GM11168 (cell line): Measurements from ENCODE around the gene FOSB.
"Not testable (repeated sequence)": the region's sequence is repeated elsewhere in the genome, so short reads cannot be mapped to it uniquely, and the experiment has no call there.

Experiments
- in situ Hi-C: fragments of 300-500 bp; cut with MboI; formaldehyde crosslinking; loops from one replicate; pipeline ENCODE4 v1.12.0; 2022; ENCODE audit warnings: low sequenced_read_pairs; ENCODE audit not compliant: unreplicated experiment

The FOSB gene

DNA sequence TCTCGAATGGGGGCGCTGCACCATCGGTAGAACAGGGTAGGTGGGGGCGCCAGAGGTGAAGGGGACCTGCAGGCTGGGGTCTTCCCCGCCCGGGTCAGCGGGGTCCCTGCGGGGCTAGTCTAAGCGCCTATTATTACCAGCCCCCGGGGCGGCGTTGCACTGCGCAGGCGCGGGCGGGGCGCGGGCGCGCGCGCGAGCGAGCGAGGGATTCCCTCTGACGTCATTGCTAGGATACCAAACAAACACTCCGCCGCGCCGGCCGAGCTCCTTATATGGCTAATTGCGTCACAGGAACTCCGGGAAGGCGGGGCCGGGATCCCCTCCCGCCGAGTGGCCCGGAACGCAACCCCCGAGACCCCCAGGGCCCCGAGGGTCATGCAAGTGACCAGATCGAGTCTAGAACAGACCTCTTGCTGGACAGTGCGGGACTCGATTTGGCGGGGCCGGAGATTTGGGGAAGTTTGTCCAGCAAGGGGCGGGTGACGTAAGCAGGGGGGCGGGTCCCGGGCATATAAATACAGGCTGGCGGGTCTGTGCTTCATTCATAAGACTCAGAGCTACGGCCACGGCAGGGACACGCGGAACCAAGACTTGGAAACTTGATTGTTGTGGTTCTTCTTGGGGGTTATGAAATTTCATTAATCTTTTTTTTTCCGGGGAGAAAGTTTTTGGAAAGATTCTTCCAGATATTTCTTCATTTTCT, at the start of gene FOSB:
Gene FOSB (plus strand): TSS at position 541 of the 703 bp plus-strand sequence. CDS start 591 bp downstream, outside the sequence.
- in situ Hi-C loops: no loop called here

DNA sequence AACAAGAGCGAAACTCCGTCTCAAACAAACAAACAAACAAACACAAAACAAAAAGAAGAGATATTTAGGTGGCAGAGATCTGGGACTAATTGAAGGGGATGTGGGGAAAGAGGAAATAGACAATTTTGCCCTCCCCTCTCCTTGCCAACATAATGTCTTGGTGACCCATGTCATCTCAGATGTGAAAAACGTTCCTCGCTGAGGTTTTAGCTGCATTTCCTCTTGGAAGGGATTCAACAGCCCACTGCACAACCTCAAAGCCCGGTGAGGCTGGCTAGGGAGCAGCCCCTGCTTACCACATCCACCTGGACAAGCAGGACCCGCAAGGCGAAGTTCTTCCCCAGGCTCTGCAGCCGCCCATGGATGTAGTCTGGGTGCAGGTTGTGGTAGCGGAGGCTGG, 49.0 kb upstream of the FOSB start:
- in situ Hi-C loops: no loop called here

DNA sequence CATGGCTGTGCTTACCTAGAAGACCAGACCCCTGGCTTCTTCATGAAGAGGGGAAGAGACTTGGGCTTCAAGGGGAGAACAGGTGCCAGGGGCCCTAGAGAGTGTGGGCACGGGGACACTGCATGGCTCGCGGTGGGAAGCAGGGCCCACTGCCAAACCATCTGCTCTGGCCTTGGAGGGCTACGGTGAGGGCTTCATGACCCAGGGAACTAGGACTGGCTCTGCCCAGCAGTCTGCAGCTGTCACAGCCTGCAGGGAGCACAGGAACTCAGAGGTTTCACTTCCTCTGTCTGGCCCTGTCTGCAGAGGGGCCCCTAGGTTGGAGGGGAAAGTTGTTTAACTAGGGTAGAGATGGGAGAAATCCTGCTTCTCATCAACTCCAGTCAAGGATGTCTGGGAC, 48.4 kb upstream of the FOSB start:
- in situ Hi-C loops: no loop called here

DNA sequence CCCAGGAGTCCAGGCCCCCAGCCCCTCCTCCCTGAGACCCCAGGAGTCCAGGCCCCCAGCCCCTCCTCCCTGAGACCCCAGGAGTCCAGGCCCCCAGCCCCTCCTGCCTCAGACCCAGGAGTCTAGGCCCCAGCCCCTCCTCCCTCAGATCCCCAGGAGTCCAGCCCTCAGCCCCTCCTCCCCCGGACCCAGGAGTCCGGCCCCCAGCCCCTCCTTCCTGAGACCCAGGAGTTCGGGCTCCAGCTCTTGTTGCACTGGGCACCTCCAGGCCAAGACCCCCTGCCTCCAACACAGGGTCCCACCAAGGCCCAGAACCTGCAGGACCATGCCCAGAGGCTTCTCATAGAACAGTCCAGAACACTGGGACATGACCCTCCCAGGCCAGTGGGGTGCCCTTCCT, 47.9 kb upstream of the FOSB start:
- in situ Hi-C loops: no loop called here

DNA sequence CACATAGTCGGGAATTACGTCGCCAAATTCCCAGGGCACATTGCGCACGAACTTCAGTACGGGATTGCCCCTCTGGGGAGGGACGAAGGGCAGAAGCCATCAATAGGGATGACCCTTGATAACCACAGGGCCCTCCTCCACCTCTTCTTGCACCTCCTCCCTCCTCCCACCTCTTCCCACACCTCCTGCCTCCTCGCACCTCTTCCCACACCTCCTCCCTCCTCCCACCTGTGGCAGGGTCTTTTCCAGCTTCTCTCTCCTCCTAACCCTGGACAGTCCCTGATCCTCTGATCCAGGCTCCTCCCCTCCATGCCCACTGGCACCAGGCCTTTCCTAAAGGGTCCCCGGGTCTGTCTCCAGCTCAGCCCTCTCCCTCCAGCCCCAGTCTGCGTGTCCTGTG, 47.4 kb upstream of the FOSB start:
- in situ Hi-C loops: no loop called here

DNA sequence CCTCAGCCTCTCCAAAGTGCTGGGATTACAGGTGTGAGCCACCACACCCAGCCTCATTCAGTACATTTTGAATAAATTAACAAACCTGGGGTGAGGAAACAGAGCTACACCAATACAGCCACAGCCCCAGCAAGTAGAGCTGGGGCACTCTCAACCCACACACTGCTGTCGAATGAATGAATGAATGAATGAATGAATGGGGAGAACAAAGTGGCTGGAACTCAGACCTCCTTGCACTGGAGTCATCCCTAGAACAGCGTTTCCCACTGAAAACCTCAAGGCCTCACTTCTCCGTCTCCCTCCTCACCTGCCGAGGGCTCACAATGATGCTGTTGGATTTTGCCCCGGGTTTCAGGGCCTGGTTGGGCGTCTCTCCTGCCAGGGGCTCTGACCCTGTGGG, 46.9 kb upstream of the FOSB start:
- in situ Hi-C loops: no loop called here

DNA sequence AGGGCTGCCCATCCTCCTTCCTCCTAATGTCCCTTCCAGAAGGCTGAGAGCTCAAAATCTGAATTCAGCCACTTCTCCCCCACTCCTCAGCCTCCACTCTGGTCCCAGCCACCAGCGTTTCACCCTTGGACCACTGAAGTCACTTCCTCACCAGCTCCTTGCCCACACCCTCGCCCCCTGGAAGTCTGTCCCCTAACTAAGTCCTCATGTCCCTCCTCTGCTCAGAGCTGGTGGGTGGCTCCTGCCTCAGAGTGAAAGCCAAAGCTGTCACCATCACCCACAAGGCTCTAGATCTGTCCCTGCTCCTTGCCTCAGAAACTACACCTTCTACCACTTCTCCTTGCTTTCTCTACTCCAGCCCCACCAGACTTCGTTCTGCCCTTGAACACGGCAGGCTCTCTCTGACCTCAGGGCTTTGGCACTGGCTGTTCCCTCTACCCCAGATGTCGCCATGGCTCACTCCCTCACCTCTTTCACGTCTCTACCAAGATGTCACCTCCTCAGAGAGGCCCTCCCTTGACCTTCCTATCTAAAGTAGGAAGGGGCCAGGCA, 45.8 kb upstream of the FOSB start:
- in situ Hi-C loops: no loop called here

DNA sequence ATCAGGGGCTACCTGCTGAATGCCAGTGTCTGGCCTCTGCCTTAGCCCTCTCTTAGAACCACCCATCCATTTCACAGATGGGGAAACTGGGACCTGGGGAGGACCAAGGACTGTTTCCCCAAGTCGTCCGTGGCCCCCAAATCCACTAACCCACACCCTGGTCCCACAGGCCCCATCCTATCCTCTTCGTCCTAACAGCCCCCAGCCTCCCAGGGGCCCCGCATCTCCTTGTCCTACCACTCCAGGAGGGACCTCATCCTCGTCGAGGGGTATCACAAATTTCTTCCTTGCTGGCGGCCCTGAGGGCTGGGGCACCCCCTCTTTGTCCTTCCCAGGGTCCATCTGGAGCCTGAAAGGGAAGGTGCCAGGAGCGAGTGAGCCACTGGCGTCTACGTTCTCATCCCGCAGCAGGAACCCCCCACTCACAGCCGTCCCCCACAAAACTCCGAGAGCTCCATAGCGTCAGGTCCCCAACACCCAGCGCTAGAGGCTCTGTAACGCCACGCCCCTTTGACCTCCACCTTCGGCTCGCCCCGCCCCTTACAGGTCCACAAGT, 44.7 kb upstream of the FOSB start:
- in situ Hi-C loops: no loop called here

DNA sequence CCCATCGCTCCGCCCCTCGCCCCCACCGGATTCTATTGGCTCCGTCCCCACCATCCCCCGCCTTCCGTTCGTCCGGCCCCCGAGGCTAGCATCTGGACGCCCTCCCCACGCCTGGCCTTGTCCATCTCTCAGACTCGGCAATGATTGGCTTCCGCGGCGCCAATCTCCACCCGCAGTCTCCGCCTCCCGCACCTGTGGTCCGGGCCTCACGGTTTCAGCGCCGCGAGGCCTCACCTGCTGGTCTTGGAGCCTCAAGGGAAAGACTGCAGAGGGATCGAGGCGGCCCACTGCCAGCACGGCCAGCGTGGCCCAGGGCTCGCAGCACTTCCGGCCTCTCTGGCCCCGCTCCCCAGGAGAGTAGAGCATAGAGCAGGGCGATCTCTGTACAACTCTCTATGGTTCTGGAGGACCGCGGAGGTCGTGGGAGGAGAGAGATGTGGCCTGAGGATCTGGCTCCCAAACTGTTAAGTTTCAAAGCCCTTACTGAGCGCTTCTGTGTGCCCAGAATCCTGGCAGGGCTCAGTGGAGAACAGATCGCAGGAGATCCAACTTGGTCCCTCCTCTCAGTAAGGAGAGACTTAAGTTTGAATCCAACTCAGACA, 44.1 kb upstream of the FOSB start, which contains the start of gene ERCC1:
Gene ERCC1 (minus strand): TSS at position 329 of the 602 bp plus-strand sequence. CDS start 543 bp downstream, outside the sequence.
- in situ Hi-C loops: no loop called here

DNA sequence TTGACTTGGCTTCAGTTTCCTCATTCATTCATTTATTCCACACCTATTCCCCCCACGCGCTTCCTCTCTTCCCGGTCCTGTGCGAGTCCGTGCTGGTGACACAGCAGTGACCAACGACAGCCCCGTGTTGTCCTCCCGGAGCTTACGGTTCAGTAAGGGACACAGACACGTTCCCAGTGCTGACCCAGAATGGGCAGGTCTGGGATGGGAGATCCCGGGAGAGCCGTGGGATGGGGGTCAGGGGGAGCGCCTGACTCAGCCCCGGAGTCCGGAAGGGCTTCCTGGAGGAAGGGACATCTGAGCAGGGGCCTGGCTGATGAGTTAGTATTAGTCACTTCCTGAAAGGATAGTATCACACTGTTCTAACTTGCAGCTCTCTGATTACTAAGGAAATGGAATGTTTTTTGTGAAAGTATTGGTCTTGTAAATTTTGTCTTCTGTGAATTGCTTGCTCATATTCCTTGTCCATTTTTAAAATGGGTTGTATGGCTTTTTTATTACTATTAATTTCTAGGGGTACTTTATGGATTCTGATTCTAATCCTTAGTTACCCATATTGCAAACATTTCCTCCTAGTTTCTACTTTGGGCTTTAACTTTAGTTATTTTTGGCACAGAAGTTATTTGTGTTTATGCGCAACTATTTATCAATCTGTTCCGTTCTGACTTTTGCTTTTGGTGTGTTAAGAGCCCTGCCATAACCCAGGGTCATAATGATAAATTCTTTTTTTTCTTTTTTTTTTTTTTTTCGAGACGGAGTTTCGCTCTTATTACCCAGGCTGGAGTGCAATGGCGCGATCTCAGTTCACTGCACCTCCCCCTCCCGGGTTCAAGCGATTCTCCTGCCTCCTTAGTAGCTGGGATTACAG, 43.4 kb upstream of the FOSB start:
- in situ Hi-C loops: no loop called here

DNA sequence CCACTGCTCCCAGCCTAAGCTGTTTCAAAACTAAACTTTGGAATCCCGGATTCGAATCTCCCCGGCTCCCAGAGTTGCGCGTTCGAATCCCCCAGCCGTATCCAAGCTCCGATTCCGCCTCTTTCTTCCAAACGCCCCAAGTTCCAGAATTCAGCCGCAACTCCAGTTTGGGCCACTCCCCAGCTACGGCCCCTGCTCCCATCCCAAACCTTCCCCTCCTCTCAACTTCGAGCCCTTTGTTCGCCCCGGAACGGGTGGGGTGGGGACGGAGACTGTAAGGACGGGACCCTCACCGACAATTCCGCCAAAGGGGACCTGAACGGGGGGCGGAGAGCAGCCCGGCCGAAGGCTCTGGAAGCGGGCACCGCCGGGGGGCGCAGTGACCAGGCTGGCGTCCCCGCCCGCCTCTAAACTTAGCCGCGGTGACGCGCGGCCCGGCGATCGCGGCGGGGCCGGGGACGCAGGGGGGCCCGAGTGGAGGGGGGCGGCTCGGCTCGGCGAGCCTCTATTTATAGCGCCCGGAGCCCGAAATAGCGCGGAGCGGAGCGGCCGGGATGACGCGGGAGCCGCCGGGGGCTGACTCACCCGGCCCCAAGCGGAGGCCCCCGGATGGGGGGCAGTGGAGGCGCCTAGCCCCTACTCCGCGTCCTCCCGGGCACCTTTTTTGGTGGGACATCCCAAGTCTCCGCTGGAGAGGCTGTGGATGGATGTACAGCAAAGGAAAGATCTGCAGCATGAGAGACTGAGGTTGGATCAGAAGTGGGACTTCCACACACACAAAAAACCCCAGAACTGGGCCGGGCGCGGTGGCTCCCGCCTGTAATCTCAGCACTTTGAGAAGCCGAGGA, 39.2 kb upstream of the FOSB start:
- in situ Hi-C loops: no loop called here

DNA sequence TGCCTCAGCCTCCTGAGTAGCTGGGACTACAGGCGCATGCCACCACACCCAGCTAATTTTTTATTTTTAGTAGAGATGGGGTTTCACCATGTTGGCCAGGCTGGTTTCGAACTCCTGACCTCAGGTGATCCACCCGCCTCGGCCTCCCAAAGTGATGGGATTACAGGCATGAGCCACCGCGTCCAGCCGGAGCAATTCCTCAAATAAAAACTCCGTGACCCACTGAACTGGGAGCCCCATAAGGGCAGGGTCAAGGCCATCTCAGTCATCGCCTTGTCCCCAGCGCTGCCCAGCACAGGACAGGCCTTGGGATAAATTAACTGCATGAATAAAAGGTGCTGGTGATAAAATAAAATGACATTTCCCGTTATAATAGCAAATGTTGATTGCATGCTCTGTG, 37.9 kb upstream of the FOSB start:
- in situ Hi-C loops: not testable (repeated sequence)

DNA sequence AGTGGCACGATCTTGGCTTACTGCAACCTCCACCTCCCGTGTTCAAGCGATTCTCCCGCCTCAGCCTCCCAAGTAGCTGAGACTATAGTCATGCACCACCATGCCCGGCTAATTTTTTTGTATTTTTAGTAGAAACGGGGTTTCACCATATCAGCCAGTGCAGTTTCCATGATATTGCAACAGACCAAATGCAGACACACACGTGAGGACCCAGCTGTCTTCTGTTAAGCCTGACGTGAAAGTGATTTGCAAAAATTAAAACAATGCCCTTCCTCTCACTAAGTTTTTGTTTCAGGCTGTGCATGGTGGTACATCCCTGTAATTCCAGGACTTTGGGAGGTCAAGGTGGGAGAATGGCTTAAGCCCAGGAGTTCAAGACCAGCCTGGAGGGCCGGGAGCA, 36.8 kb upstream of the FOSB start:
- in situ Hi-C loops: not testable (repeated sequence)

DNA sequence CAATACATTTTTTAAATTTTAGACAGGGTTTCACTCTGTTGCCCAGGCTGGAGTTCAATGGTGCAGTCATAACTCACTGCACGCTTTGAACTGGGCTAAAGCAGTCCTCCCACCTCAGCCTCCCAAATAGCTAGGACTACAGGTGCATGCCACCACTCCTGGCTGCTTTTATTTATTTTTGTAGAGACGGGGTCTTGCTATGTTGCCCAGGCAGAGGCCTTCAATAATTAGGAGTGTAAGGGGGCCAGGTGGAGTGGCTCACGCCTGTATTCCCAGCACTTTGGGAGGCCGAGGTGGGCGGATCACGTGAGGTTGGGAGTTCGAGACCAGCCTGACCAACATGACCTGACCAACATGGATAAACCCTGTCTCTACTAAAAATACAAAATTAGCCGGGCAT, 35.3 kb upstream of the FOSB start:
- in situ Hi-C loops: not testable (repeated sequence)

DNA sequence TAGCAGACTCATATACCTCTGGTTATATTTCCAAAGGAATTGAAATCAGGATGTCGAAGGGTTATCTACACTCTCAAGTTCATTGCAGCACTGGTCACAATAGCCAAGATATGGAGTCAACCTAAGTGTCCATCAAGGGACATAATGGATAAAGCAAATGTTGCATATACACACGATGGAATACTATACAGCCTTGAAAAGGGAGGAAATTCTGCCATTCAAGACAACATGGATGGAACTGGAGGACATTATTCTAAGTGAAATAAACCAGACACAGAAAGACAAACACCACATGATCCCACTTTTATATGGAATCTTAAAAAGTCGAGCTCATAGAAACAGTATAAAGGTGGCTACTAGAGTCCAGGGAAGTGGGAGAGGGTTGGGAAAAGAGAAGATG, 30.5 kb upstream of the FOSB start:
- in situ Hi-C loops: loop anchor here (5.0 kb wide), 1 partner anchor 40 kb away; no protein-coding TSS in a partner anchor

DNA sequence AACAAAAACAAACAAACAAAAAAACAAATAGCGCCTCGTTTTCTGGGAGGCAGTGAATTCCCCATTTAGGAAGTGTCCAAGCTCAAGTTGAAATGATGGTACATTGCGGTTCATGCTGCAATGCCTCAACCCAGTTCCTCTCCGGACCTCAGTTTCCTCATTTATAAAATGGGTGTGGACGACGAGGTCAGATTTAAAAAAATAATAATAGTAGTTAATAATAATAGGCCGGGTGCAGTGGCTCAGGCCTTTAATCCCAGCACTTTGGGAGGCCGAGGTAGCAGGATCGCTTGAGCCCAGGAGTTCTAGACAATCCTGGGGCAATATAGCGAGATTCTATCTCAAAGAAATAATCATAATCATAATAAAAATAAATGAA, 28.6 kb upstream of the FOSB start:
- in situ Hi-C loops: loop anchor here (5.0 kb wide), 1 partner anchor 38 kb away; no protein-coding TSS in a partner anchor

DNA sequence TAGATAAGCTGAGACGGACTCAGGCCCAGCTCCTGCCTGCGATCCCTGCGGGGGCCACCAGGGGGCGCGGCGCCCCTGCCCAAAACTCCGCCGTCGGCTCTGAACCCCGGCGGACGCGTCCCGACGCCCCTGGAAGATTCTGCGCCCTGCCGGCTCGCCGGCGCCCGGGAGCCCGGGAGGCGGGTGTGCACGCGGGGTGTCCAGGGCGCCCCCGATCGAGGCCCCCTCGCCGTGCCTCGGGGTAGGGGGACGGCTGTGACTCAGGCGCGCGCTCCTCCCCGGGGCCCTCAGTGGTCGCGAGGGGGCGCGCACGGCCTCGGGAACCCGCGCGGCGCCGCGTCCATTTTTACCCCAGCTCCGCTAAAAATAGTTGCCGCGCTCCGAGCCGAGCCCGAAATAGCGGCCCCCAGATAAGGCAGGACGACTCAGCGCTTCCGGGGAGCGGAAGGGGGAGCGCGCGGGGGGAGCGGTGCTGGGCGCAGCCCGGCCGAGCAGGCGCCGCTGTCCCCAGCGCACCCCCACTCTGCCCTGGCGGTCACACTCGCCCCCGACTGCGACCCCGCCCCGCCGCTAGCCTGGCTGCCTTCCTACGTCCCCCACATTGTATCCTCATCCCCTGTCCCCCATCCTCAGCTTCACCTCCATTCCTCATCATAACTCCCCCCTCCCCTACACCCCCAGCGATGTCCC, 28.1 kb upstream of the FOSB start:
- in situ Hi-C loops: loop anchor here (5.0 kb wide), 1 partner anchor 38 kb away; no protein-coding TSS in a partner anchor

DNA sequence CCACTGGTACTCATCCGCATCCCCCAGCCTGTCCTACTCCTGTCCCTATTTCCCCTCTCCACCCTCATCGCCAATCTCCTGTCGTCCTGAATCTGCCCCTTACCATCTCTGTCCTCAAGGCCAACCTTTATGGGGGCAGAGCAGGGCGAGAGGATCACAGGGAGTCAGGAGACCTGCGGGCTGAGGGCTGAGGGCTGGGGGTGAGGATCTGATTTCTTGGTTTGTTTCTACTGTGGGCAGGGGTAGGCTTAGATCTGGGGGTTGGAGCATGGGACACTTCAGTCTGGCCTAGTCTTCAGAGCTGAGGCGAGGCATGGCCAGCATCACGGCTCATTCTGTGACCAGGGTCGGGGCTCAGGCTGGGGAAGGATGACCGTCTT, 27.5 kb upstream of the FOSB start:
- in situ Hi-C loops: no loop called here
